SK-N-SH (cell line): ENCODE measurements around the gene TMCC2. TPM values are rescaled to one million over a fixed set of nuclear protein-coding genes. Genes with fewer than 3 reads are reported as not detected.

Experiments used
- CTCF ChIA-PET: fragments of 300-600, 350-600 bp; formaldehyde crosslinking; extraction: SDS; loops from one replicate; lab custom pipeline; 2021; lab: Yijun Ruan, JAX
- POLR2A ChIA-PET: fragments of 350-600 bp; sonication (Branson Sonifier 250); formaldehyde crosslinking; extraction: SDS; loops from one replicate; lab custom pipeline; 2020; ENCODE audit warnings: antibody characterized with exemption, inconsistent platforms; lab: Yijun Ruan, JAX
- DNase-seq: peaks from one replicate; pipeline ENCODE4 v3.0.0; 2012
- H2AFZ ChIP-seq: fragments of 200-600 bp; sonication (generic); 2 replicates; pipeline ENCODE4 v1.8.1; 2016; ENCODE audit warnings: antibody characterized with exemption, mild to moderate bottlenecking, low read depth
- H3F3A ChIP-seq: fragments of 200-600 bp; sonication (generic); replicated peaks from 2 replicates; pipeline ENCODE3; 2016; ENCODE audit warnings: antibody characterized with exemption, mild to moderate bottlenecking; ENCODE audit not compliant: insufficient read depth
- H3K27ac ChIP-seq, 2 experiments: fragments of 200-500 bp in 1 of 2; fragments of 200-600 bp in 1 of 2; sonication (Bioruptor generic) in 1 of 2; sonication (generic), shearing (Covaris generic) in 1 of 2; 2 replicates each; pipeline versions ENCODE4 v1.5.1 to v1.6.1; 2014 to 2016; ENCODE audit warnings: low read depth in 2 of 2, inconsistent platforms in 1 of 2, low read length in 1 of 2, mild to moderate bottlenecking in 1 of 2, mixed read lengths in 1 of 2
- H3K27me3 ChIP-seq: fragments of 200-600 bp; sonication (generic), shearing (Covaris generic); 2 replicates; pipeline ENCODE4 v1.6.1; 2016; ENCODE audit warnings: mixed run types; ENCODE audit not compliant: insufficient read depth
- H3K36me3 ChIP-seq, 2 experiments: fragments of 200-500 bp in 1 of 2; fragments of 200-600 bp in 1 of 2; sonication (Bioruptor generic) in 1 of 2; sonication (generic) in 1 of 2; replicated peaks in 1 of 2; 2 replicates each; pipeline versions ENCODE3 to v1.5.1; 2014 to 2016; ENCODE audit warnings: low read length in 1 of 2, mild to moderate bottlenecking in 1 of 2; ENCODE audit not compliant: insufficient read depth in 2 of 2, control insufficient read depth in 1 of 2
- H3K4me1 ChIP-seq, 2 experiments: fragments of 200-500 bp in 1 of 2; fragments of 200-600 bp in 1 of 2; sonication (Bioruptor generic) in 1 of 2; sonication (generic), shearing (Covaris generic) in 1 of 2; 2 replicates each; pipeline versions ENCODE4 v1.5.1 to v1.6.1; 2014 to 2016; ENCODE audit warnings: low read depth in 1 of 2, low read length in 1 of 2, mixed run types in 1 of 2; ENCODE audit not compliant: insufficient read depth in 2 of 2, control insufficient read depth in 1 of 2
- H3K4me2 ChIP-seq: fragments of 200-600 bp; sonication (generic), shearing (Covaris generic); 2 replicates; pipeline ENCODE4 v1.6.1; 2017; ENCODE audit warnings: mixed run types
- H3K4me3 ChIP-seq, 2 experiments: fragments of 200-500 bp in 1 of 2; fragments of 200-600 bp in 1 of 2; sonication (Bioruptor generic) in 1 of 2; sonication (generic), shearing (Covaris generic) in 1 of 2; 2 replicates each; pipeline versions ENCODE4 v1.5.1 to v1.8.1; 2014 to 2016; ENCODE audit warnings: low read depth in 2 of 2, inconsistent platforms in 1 of 2, low read length in 1 of 2, mild to moderate bottlenecking in 1 of 2, mixed read lengths in 1 of 2, moderate library complexity in 1 of 2
- H3K79me2 ChIP-seq: fragments of 200-600 bp; sonication (generic); 2 replicates; pipeline ENCODE4 v1.8.1; 2017; ENCODE audit warnings: mild to moderate bottlenecking; ENCODE audit not compliant: insufficient read depth
- H3K9ac ChIP-seq: fragments of 200-600 bp; sonication (generic); 2 replicates; pipeline ENCODE4 v1.6.1; 2017; ENCODE audit warnings: mixed run types
- H3K9me2 ChIP-seq: fragments of 200-600 bp; sonication (generic); 2 replicates; pipeline ENCODE4 v1.6.1; 2017; ENCODE audit warnings: mixed run types
- H3K9me3 ChIP-seq: fragments of 200-600 bp; sonication (generic); 2 replicates; pipeline ENCODE4 v1.6.1; 2017; ENCODE audit warnings: mixed run types, mild to moderate bottlenecking, moderate library complexity
- H4K20me1 ChIP-seq: fragments of 200-600 bp; sonication (generic); 2 replicates; pipeline ENCODE4 v1.6.1; 2017; ENCODE audit warnings: mild to moderate bottlenecking, mixed run types; ENCODE audit not compliant: insufficient read depth
- CHD2 ChIP-seq: fragments of 150-350 bp; IDR thresholded peaks from 2 replicates; pipeline ENCODE4 v1.6.1; 2018; ENCODE audit warnings: low read length; ENCODE audit not compliant: partially characterized antibody
- ELF1 ChIP-seq: IDR thresholded peaks from 2 replicates; pipeline ENCODE4 v1.4.0; 2012
- EP300 ChIP-seq, 2 experiments: IDR thresholded peaks; 2 replicates each; pipeline versions ENCODE4 v1.4.0 to v1.6.1; 2012; ENCODE audit warnings: borderline replicate concordance in 1 of 2, low read depth in 1 of 2, low read length in 1 of 2
- EZH2phosphoT487 ChIP-seq: fragments of 200-600 bp; sonication (generic); IDR thresholded peaks from 2 replicates; pipeline ENCODE4 v1.6.1; 2017; ENCODE audit warnings: low read depth, mixed run types, mild to moderate bottlenecking, antibody characterized with exemption, moderate library complexity, borderline replicate concordance
- FOSL2 ChIP-seq: IDR thresholded peaks from 2 replicates; pipeline ENCODE4 v1.4.0; 2012; ENCODE audit warnings: low read depth, mild to moderate bottlenecking, moderate library complexity, borderline replicate concordance
- FOXM1 ChIP-seq: IDR thresholded peaks from 2 replicates; pipeline ENCODE4 v1.4.0; 2012; ENCODE audit warnings: low read depth, mild to moderate bottlenecking
- MXI1 ChIP-seq: IDR thresholded peaks from 2 replicates; pipeline ENCODE4 v1.6.1; 2012; ENCODE audit warnings: mild to moderate bottlenecking, low read depth, low read length, improper control_type of control experiment
- POLR2AphosphoS5 ChIP-seq: IDR thresholded peaks from 2 replicates; pipeline ENCODE4 v1.6.1; 2012; ENCODE audit warnings: low read depth, low read length
- RCOR1 ChIP-seq: fragments of 150-350 bp; IDR thresholded peaks from 2 replicates; pipeline ENCODE4 v1.6.1; 2017; ENCODE audit warnings: antibody characterized with exemption, low read length
- SMC3 ChIP-seq: IDR thresholded peaks from 2 replicates; pipeline ENCODE4 v1.6.1; 2012; ENCODE audit warnings: low read depth, low read length, improper control_type of control experiment
- TCF12 ChIP-seq: IDR thresholded peaks from 2 replicates; pipeline ENCODE4 v1.4.0; 2012
- WGBS: methylation state at CpG from one replicate; pipeline ENCODE4 v1.1.6; 2017; ENCODE audit warnings: low lambda C conversion rate; 5-methylcytosine and 5-hydroxymethylcytosine counted together
- polyA plus RNA-seq, 3 experiments: library from polyadenylated mRNA; depleted of rRNA; stranded (reverse); fragments of >200 nt; gene quantifications; 2 replicates each; pipeline ENCODE4 v1.2.3, GENCODE V29; 2012
- TF ChIP-seq, protein P1 (sequence below): IDR thresholded peaks from 2 replicates; pipeline ENCODE4 v1.4.0; 2012; ENCODE audit warnings: low read depth, borderline replicate concordance
- TF ChIP-seq, protein P2 (sequence below): IDR thresholded peaks from 2 replicates; pipeline ENCODE4 v1.4.0; 2012; ENCODE audit warnings: low read depth, borderline replicate concordance
- TF ChIP-seq, protein P3 (sequence below): fragments of 150-350 bp; IDR thresholded peaks from 2 replicates; pipeline ENCODE4 v1.6.1; 2017; ENCODE audit warnings: antibody characterized with exemption, low read length, low read depth, borderline replicate concordance

TMCC2 gene
- polyA plus RNA-seq, 1 of the 3 experiments (the other 2 are of a cell fraction): 6.0 TPM

DNA sequence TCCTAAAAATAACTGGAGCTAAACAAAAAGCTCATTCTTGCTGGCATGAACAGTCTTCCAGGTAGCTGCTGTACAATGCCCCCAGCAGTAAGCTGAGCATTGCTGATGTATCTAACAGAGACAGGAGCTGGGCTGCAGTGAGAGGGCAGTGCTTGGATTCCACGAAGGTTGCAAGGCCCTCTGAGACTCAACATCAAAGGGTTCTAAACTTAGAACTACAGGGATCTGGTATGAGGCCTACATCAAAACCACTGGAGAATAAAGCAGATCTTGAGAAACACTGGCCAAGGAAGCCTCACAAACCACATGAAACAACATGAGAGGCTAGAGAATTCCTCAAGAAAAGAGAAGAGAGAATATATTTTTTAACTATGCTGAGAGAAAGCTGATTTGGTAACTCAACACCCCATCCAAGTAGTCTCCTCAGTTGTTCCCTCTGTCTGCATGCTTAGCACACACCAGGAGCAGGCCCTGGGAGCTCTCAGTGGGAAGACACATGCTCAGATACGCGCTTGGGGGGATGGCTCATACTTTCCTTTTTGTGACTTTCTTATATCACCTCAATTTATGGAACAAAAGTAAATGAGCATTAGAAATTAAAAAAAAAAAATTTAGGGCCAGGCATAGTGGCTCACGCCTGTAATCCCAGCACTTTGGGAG is 43.9 kb upstream of the TMCC2 start:
- Histone ChIP-seq H3K4me3 (no peak overlapping the region), H3K9me3 (no peaks in the 10 kb centered on the region), H4K20me1 (no peaks in the 10 kb centered on the region), H3K4me1 (peaks cover 0 to 15% of the 10 kb centered on the region in 2 experiments; a peak in 1 of 4 replicates), H3K79me2 (peaks cover 30% of the 10 kb centered on the region), H3K9ac (no peak overlapping the region), H2AFZ (no peak overlapping the region), H3F3A (peaks cover 3% of the 10 kb centered on the region), H3K4me2 (no peak overlapping the region; the same call in 1 of the 2 replicates), H3K9me2 (no peaks in the 10 kb centered on the region), H3K27me3 (no peaks in the 10 kb centered on the region), H3K27ac (0 out of 4 replicates have a peak overlapping the region, but pooled peaks of 1 of the 2 experiments have one; percentile 8), H3K36me3 (peaks cover 7 to 11% of the 10 kb centered on the region in 2 experiments)
- ChIA-PET CTCF (interaction anchor here (0.7 kb wide), 1 partner anchor 43 kb away, joined by 3 read pairs; no protein-coding TSS in a partner anchor), POLR2A (no interaction called here)
- 69% methylated on average over 4 of the region's 4 CpGs for WGBS
- TF ChIP-seq, protein P1, sequence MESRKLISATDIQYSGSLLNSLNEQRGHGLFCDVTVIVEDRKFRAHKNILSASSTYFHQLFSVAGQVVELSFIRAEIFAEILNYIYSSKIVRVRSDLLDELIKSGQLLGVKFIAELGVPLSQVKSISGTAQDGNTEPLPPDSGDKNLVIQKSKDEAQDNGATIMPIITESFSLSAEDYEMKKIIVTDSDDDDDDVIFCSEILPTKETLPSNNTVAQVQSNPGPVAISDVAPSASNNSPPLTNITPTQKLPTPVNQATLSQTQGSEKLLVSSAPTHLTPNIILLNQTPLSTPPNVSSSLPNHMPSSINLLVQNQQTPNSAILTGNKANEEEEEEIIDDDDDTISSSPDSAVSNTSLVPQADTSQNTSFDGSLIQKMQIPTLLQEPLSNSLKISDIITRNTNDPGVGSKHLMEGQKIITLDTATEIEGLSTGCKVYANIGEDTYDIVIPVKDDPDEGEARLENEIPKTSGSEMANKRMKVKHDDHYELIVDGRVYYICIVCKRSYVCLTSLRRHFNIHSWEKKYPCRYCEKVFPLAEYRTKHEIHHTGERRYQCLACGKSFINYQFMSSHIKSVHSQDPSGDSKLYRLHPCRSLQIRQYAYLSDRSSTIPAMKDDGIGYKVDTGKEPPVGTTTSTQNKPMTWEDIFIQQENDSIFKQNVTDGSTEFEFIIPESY: no peak
- no peak for TF ChIP-seq FOSL2
- no peak for TF ChIP-seq EZH2phosphoT487
- TF ChIP-seq, protein P2, sequence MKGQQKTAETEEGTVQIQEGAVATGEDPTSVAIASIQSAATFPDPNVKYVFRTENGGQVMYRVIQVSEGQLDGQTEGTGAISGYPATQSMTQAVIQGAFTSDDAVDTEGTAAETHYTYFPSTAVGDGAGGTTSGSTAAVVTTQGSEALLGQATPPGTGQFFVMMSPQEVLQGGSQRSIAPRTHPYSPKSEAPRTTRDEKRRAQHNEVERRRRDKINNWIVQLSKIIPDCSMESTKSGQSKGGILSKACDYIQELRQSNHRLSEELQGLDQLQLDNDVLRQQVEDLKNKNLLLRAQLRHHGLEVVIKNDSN: no peak
- no peak for TF ChIP-seq EP300 (IDR thresholded peaks at IDR 0.05; ENCODE audit: borderline replicate concordance in 1 of 2, low read depth in 1 of 2, low read length in 1 of 2)
- no peak for TF ChIP-seq SMC3
- no peak for TF ChIP-seq MXI1
- no peak for TF ChIP-seq FOXM1
- TF ChIP-seq POLR2AphosphoS5: no peak
- no peak for TF ChIP-seq ELF1
- TF ChIP-seq TCF12: no peak
- TF ChIP-seq, protein P3, sequence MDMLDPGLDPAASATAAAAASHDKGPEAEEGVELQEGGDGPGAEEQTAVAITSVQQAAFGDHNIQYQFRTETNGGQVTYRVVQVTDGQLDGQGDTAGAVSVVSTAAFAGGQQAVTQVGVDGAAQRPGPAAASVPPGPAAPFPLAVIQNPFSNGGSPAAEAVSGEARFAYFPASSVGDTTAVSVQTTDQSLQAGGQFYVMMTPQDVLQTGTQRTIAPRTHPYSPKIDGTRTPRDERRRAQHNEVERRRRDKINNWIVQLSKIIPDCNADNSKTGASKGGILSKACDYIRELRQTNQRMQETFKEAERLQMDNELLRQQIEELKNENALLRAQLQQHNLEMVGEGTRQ: no peak
- TF ChIP-seq CHD2: no peak
- TF ChIP-seq RCOR1: no peak
- DNase-seq: no peak
